HepG2 (cell line): Measurements from ENCODE around the gene ITGB7. TPM values are rescaled to one million over a fixed set of nuclear protein-coding genes. Genes with fewer than 3 reads are reported as not detected.
A peak's percentile ranks its signal among the peaks of the same experiment; 100 is the strongest.

Experiments used
- CEBPG ChIP-seq: IDR thresholded peaks from 2 replicates; pipeline ENCODE4 v1.6.1; 2016
- FOXK1 ChIP-seq: sonication (generic); formaldehyde crosslinking; IDR thresholded peaks from 2 replicates; pipeline ENCODE4 v1.4.0; 2020; ENCODE audit warnings: low read depth, missing genetic modification reagents, borderline replicate concordance
- FOXO1 ChIP-seq: sonication (generic); formaldehyde crosslinking; IDR thresholded peaks from 2 replicates; pipeline ENCODE4 v1.4.0; 2020; ENCODE audit warnings: missing genetic modification reagents
- HDAC1 ChIP-seq: sonication (generic); formaldehyde crosslinking; IDR thresholded peaks from 2 replicates; pipeline ENCODE4 v1.5.1; 2020; ENCODE audit warnings: mild to moderate bottlenecking, missing genetic modification reagents
- HOXA3 ChIP-seq: sonication (generic); formaldehyde crosslinking; IDR thresholded peaks from 2 replicates; pipeline ENCODE4 v1.5.0; 2020; ENCODE audit warnings: missing genetic modification reagents
- MEIS1 ChIP-seq: sonication (generic); formaldehyde crosslinking; IDR thresholded peaks from 2 replicates; pipeline ENCODE4 v1.9.0; 2021; ENCODE audit warnings: mild to moderate bottlenecking, missing genetic modification reagents, moderate library complexity, borderline replicate concordance
- MZF1 ChIP-seq: sonication (generic); formaldehyde crosslinking; IDR thresholded peaks from 2 replicates; pipeline ENCODE4 v1.8.1; 2023; ENCODE audit warnings: mild to moderate bottlenecking, missing genetic modification reagents, borderline replicate concordance
- NKX3-1 ChIP-seq: sonication (generic); formaldehyde crosslinking; IDR thresholded peaks from 2 replicates; pipeline ENCODE4 v1.5.0; 2020; ENCODE audit warnings: missing genetic modification reagents
- NR2F6 ChIP-seq, 2 experiments: IDR thresholded peaks; 2 replicates each; pipeline ENCODE4 v1.6.1; 2016; ENCODE audit warnings: antibody characterized with exemption in 1 of 2, mild to moderate bottlenecking in 1 of 2
- SKI ChIP-seq: fragments of 450-650 bp; IDR thresholded peaks from one replicate; pipeline ENCODE4 v1.6.1; 2018; ENCODE audit warnings: mild to moderate bottlenecking; ENCODE audit not compliant: partially characterized antibody
- TBX2 ChIP-seq: sonication (generic); formaldehyde crosslinking; IDR thresholded peaks from 2 replicates; pipeline ENCODE4 v1.5.0; 2020; ENCODE audit warnings: missing genetic modification reagents, mild to moderate bottlenecking, borderline replicate concordance
- TCF12 ChIP-seq, 2 experiments: fragments of 450-650 bp in 1 of 2; sonication (generic) in 1 of 2; formaldehyde crosslinking in 1 of 2; IDR thresholded peaks; 2 replicates each; pipeline versions ENCODE4 v1.6.1 to v1.8.0; 2017 to 2022; ENCODE audit warnings: antibody characterized with exemption in 1 of 2, mild to moderate bottlenecking in 1 of 2, missing genetic modification reagents in 1 of 2, moderate library complexity in 1 of 2
- ZBTB3 ChIP-seq: sonication (generic); formaldehyde crosslinking; IDR thresholded peaks from 2 replicates; pipeline ENCODE4 v1.4.0; 2020; ENCODE audit warnings: low read depth, mild to moderate bottlenecking, moderate library complexity, missing genetic modification reagents, borderline replicate concordance
- ZFP36 ChIP-seq: fragments of 150-350 bp; IDR thresholded peaks from 2 replicates; pipeline ENCODE4 v1.6.1; 2018; ENCODE audit warnings: borderline replicate concordance, low read length, low read depth; ENCODE audit not compliant: partially characterized antibody
- ZFP36L1 ChIP-seq: sonication (generic); formaldehyde crosslinking; IDR thresholded peaks from 2 replicates; pipeline ENCODE4 v1.8.0; 2022; ENCODE audit warnings: mild to moderate bottlenecking, missing genetic modification reagents, moderate library complexity
- ZNF282 ChIP-seq: fragments of 450-650 bp; IDR thresholded peaks from 2 replicates; pipeline ENCODE4 v1.6.1; 2018; ENCODE audit not compliant: partially characterized antibody
- ZNF451 ChIP-seq: sonication (generic); formaldehyde crosslinking; IDR thresholded peaks from 2 replicates; pipeline ENCODE4 v1.5.0; 2020; ENCODE audit warnings: mild to moderate bottlenecking, missing genetic modification reagents
- polyA plus RNA-seq, 8 experiments: library from polyadenylated mRNA; depleted of rRNA in 3 of 8; stranded (reverse) in 7 of 8; unstranded in 1 of 8; fragments of >200 nt; fragmentation: Illumina TruSeq in 4 of 8; extraction: Trizol in 4 of 8; gene quantifications; 2 replicates each; pipeline versions ENCODE4 v1.2.1 to v1.2.3, GENCODE V29; 2011 to 2016; ENCODE audit warnings: low read depth in 4 of 8, missing spikeins in 1 of 8, mixed read lengths in 1 of 8; ENCODE audit not compliant: insufficient read depth in 1 of 8
- total RNA-seq, 5 experiments: library from RNA; depleted of rRNA; stranded (reverse); fragments of >200 nt; fragmentation: Illumina TruSeq; extraction: Trizol; gene quantifications; 2 replicates each; pipeline ENCODE4 v1.2.3, GENCODE V29; 2016; ENCODE audit warnings: low read depth in 1 of 5
- TF ChIP-seq, protein P1 (sequence below): sonication (generic); formaldehyde crosslinking; conservative IDR thresholded peaks from 2 replicates; pipeline ENCODE4 v1.5.0; 2020; ENCODE audit warnings: missing genetic modification reagents
- TF ChIP-seq, protein P2 (sequence below): sonication (generic); formaldehyde crosslinking; IDR thresholded peaks from 2 replicates; pipeline ENCODE4 v1.4.0; 2020; ENCODE audit warnings: missing genetic modification reagents, low read depth, mild to moderate bottlenecking, borderline replicate concordance
- TF ChIP-seq, protein P3 (sequence below): sonication (generic); formaldehyde crosslinking; IDR thresholded peaks from 2 replicates; pipeline ENCODE4 v1.5.0; 2020; ENCODE audit warnings: mild to moderate bottlenecking, missing genetic modification reagents, borderline replicate concordance
- TF ChIP-seq, protein P4 (sequence below): IDR thresholded peaks from 2 replicates; pipeline ENCODE4 v1.6.1; 2018; ENCODE audit warnings: missing genetic modification reagents, mild to moderate bottlenecking, missing compliant biosample characterization

ITGB7 gene
- total and polyA plus RNA-seq, 2 of the 13 experiments (the other 11 are each of a cell fraction or from before 2014, with no cell fraction given), result 0.16 to 0.18 TPM

DNA sequence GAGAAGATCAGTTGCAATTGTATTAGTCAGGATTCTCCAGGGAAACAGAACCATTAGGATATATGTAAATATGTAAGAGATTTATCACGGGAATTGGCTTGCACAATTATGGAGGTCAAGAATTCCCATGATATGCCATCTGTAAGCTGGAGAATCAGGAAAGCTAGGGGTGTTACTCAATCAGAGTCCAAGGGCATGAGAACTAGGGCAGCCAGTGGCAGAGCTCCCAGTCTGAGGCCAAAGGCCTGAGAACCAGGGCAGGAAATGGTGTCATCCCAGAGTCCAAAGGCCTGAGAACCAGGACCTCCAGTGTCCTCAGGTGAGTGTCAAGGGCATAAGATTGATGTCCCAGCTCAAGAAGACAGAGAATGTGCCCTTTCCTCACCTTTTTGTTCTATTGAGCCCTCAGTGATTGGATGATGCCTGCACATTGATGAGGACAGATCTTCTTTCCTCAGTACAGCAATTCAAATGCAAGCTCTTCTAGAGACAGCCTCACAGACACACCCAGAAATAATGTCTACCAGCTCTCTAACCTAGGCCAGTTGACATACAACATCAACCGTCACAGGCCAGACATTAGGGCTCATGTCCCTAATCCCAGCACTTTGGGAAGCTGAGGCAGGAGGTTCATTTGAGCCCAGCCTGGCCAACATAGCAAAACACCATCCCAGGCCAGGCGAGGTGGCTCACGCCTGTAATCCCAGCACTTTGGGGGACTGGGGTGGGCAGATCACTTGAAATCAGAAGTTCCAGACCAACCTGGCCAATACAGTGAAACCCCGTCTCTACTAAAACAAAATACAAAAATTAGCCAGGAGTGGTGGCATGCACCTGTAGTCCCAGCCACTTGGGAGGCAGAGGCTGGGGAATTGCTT lies 61.4 kb downstream of the ITGB7 start (continued):
- TF ChIP-seq ZFP36 (no peak), MEIS1 (CRISPR knock-in tag) (no peak), NKX3-1 (CRISPR knock-in tag) (no peak), FOXK1 (CRISPR knock-in tag) (peak; percentile 89; the same call in 1 of the 2 replicates), HOXA3 (peak; percentile 56; the same call in 1 of the 2 replicates), ZFP36L1 (CRISPR knock-in tag) (no peak), ZNF282 (no peak), ZBTB3 (CRISPR knock-in tag) (no peak), HDAC1 (CRISPR knock-in tag) (peak; percentile 75), TCF12 (IDR thresholded peaks at IDR 0.05) (no peak), TCF12 (CRISPR knock-in tag; IDR thresholded peaks at IDR 0.05) (no peak), CEBPG (CRISPR knock-in tag) (peak; percentile 90), TBX2 (peak; percentile 77), SKI (peak; percentile 97), MZF1 (CRISPR knock-in tag) (no peak), NR2F6 (IDR thresholded peaks at IDR 0.05) (peak; percentile 83), NR2F6 (CRISPR knock-in tag; IDR thresholded peaks at IDR 0.05) (peak; percentile 85), ZNF451 (CRISPR knock-in tag) (no peak), FOXO1 (CRISPR knock-in tag) (peak; percentile 48; the same call in 1 of the 2 replicates)
- TF ChIP-seq, protein P1, sequence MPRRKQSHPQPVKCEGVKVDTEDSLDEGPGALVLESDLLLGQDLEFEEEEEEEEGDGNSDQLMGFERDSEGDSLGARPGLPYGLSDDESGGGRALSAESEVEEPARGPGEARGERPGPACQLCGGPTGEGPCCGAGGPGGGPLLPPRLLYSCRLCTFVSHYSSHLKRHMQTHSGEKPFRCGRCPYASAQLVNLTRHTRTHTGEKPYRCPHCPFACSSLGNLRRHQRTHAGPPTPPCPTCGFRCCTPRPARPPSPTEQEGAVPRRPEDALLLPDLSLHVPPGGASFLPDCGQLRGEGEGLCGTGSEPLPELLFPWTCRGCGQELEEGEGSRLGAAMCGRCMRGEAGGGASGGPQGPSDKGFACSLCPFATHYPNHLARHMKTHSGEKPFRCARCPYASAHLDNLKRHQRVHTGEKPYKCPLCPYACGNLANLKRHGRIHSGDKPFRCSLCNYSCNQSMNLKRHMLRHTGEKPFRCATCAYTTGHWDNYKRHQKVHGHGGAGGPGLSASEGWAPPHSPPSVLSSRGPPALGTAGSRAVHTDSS (CRISPR knock-in tag), result no peak
- TF ChIP-seq, protein P2, sequence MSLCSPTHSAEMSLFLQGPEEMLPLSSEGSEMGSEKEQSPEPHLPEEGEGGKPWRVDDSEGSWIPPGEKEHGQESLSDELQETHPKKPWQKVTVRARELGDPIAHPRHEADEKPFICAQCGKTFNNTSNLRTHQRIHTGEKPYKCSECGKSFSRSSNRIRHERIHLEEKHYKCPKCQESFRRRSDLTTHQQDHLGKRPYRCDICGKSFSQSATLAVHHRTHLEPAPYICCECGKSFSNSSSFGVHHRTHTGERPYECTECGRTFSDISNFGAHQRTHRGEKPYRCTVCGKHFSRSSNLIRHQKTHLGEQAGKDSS (CRISPR knock-in tag), result no peak
- TF ChIP-seq, protein P3, sequence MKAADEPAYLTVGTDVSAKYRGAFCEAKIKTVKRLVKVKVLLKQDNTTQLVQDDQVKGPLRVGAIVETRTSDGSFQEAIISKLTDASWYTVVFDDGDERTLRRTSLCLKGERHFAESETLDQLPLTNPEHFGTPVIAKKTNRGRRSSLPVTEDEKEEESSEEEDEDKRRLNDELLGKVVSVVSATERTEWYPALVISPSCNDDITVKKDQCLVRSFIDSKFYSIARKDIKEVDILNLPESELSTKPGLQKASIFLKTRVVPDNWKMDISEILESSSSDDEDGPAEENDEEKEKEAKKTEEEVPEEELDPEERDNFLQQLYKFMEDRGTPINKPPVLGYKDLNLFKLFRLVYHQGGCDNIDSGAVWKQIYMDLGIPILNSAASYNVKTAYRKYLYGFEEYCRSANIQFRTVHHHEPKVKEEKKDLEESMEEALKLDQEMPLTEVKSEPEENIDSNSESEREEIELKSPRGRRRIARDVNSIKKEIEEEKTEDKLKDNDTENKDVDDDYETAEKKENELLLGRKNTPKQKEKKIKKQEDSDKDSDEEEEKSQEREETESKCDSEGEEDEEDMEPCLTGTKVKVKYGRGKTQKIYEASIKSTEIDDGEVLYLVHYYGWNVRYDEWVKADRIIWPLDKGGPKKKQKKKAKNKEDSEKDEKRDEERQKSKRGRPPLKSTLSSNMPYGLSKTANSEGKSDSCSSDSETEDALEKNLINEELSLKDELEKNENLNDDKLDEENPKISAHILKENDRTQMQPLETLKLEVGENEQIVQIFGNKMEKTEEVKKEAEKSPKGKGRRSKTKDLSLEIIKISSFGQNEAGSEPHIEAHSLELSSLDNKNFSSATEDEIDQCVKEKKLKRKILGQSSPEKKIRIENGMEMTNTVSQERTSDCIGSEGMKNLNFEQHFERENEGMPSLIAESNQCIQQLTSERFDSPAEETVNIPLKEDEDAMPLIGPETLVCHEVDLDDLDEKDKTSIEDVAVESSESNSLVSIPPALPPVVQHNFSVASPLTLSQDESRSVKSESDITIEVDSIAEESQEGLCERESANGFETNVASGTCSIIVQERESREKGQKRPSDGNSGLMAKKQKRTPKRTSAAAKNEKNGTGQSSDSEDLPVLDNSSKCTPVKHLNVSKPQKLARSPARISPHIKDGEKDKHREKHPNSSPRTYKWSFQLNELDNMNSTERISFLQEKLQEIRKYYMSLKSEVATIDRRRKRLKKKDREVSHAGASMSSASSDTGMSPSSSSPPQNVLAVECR (CRISPR knock-in tag), result peak; percentile 33; the same call in 1 of the 2 replicates
- TF ChIP-seq, protein P4, sequence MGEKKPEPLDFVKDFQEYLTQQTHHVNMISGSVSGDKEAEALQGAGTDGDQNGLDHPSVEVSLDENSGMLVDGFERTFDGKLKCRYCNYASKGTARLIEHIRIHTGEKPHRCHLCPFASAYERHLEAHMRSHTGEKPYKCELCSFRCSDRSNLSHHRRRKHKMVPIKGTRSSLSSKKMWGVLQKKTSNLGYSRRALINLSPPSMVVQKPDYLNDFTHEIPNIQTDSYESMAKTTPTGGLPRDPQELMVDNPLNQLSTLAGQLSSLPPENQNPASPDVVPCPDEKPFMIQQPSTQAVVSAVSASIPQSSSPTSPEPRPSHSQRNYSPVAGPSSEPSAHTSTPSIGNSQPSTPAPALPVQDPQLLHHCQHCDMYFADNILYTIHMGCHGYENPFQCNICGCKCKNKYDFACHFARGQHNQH (CRISPR knock-in tag), result peak; percentile 31; the same call in 1 of the 2 replicates
